ENCODE data around the gene MAP6. TPM values are rescaled to one million over a fixed set of nuclear protein-coding genes. Genes with fewer than 3 reads are reported as not detected.
A peak's percentile ranks its signal among the peaks of the same experiment; 100 is the strongest.

Gene MAP6
- total RNA-seq, 1 donor from 2014 or later = 10.8 TPM

- H3K27me3 ChIP-seq (ENCODE audit: low read depth) = no peaks in the 10 kb centered on the region
- ATAC-seq (peak; percentile 55 to 67), DNase-seq (peak; percentile 66)
- H3K27ac ChIP-seq = peak overlapping the region; percentile 96
- H3K9me3 ChIP-seq = no peaks in the 10 kb centered on the region
- peaks cover 72% of the 10 kb centered on the region for H3K4me1 ChIP-seq
- TF ChIP-seq CTCF (IDR thresholded peaks at IDR 0.05) = no peak
- H3K36me3 ChIP-seq = peaks cover 5% of the 10 kb centered on the region
- H3K4me3 ChIP-seq = peak overlapping the region; percentile 27
- intact Hi-C loops (cut with DNase I) = no loop called here
Measured at GRCh38 chr11:75558939-75559843, 109.6 kb downstream of the MAP6 start.

GRCh38 chr11:75557666-75558494 is 111.0 kb downstream of the MAP6 start:
- intact Hi-C loops (cut with DNase I) = no loop called here
- Histone ChIP-seq H3K36me3 (no peaks in the 10 kb centered on the region), H3K9me3 (no peaks in the 10 kb centered on the region), H3K27me3 (ENCODE audit: low read depth) (no peaks in the 10 kb centered on the region), H3K4me3 (peak overlapping the region; percentile 27), H3K4me1 (peaks cover 71% of the 10 kb centered on the region), H3K27ac (peak overlapping the region; percentile 96)
- peak; percentile 50 to 69 for ATAC-seq
- DNase-seq = peak; percentile 69
- no peak for TF ChIP-seq CTCF (IDR thresholded peaks at IDR 0.05)

- no peak overlapping the region for H3K4me3 ChIP-seq
- no peaks in the 10 kb centered on the region for H3K36me3 ChIP-seq
- no peak for ATAC-seq
- H3K27ac ChIP-seq = no peak overlapping the region
- H3K9me3 ChIP-seq = no peaks in the 10 kb centered on the region
- H3K27me3 ChIP-seq (ENCODE audit: low read depth) = no peaks in the 10 kb centered on the region
- no peak for TF ChIP-seq CTCF (IDR thresholded peaks at IDR 0.05)
- intact Hi-C loops (cut with DNase I) = no loop called here
- DNase-seq = no peak
- peaks cover 67% of the 10 kb centered on the region for H3K4me1 ChIP-seq
Measured at GRCh38 chr11:75556275-75556674, 112.6 kb downstream of the MAP6 start.

- DNase-seq (no peak), ATAC-seq (no peak)
- Histone ChIP-seq H3K27me3 (ENCODE audit: low read depth) (no peaks in the 10 kb centered on the region), H3K27ac (peak overlapping the region; percentile 77), H3K9me3 (no peaks in the 10 kb centered on the region), H3K4me1 (peaks cover 57% of the 10 kb centered on the region), H3K4me3 (no peak overlapping the region), H3K36me3 (no peaks in the 10 kb centered on the region)
- TF ChIP-seq CTCF (IDR thresholded peaks at IDR 0.05) = no peak
- intact Hi-C loops (cut with DNase I) = no loop called here
Measured at GRCh38 chr11:75555079-75555811, 113.6 kb downstream of the MAP6 start.

Data from lower lobe of right lung (tissue), 2 donors.